HuH-7.5 (cell line): ENCODE results near the gene DMWD.

Experiments used
- DNase-seq: peaks from one replicate; pipeline ENCODE4 v3.0.0; 2011; ENCODE audit warnings: low spot score

The DMWD gene

GRCh38 chr19:45785781-45786532 lies 6.7 kb downstream of the DMWD start:
- no peak for DNase-seq

GRCh38 chr19:45785097-45785496 lies 7.5 kb downstream of the DMWD start:
- DNase-seq: no peak

DNA sequence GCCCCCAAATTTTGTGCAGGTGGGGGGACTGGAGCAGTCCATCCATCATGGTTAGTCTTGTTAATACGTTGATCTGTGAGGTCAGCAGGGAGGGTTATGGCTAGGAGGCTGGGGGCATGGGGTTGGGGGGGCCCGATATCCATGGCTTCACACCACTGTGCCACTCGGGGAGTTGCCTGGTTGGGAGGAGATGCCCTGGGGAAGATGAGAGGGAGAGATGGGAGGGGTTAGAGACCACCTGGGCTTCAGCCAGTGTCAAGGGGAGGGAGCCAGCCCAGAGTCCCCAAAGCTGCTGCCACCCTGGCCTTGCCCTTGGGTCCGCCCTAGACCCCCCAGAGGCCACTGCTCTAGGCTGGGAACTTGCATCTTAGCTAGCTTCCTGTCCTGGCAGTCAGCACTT lies 8.5 kb downstream of the DMWD start:
- no peak for DNase-seq

DNA sequence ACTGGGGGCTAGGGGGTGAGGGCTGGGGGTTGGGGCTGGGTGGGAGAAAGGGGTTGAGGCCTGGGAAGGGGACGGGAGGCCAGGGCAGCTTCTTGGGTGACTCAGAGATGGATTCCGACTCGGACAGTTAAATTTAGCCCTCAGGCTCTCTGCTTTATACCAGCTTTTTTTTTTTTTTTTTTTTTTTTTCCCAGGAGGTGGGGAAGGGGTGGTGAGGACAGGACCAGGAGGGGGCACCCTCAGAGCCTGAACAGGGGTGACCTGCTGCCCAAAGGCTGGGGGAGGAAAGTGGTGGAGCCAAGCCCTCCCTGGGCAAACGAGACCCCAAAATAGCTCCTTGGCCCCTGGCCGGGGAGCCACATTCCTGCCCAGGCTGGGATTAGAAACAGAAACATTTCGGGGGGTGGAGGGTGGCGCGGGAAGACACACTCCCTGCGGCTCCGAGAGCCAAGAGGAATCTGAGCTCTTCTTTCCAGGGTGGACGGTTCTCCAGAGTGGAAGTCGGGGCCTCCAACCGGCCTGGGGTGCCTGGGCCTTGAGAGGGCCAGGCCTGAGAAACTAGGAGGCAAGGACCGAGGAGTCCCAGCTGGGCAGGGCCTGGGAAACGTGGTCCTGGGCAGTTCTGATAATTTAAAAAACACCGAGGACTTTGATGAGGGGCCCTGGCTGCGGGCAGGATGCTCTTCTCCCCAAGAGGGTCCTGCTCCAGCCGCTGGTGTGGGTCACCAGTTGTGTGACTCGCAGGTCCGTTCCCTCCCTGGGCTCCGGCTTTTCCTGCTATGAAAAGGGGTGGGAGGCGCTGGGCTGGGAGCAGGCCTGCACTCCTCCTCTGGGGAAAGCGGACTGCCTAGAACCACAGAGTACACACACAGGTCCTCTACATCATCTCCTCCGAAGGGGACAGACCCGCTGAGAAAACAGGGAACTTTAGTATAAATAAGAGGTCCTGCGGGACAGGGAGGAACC lies 9.5 kb downstream of the DMWD start:
- no peak for DNase-seq

GRCh38 chr19:45782162-45782691 lies 10.4 kb downstream of the DMWD start, which contains the start of gene DMPK:
DMPK (minus strand) TSS chr19:45782490; CDS start chr19:45782352, 138 bp downstream.
- DNase-seq: no peak

GRCh38 chr19:45781214-45782161 lies 11.2 kb downstream of the DMWD start:
- DNase-seq: no peak

- DNase-seq: no peak
Observed at GRCh38 chr19:45780448-45781213, 12.0 kb downstream of the DMWD start.

DNA sequence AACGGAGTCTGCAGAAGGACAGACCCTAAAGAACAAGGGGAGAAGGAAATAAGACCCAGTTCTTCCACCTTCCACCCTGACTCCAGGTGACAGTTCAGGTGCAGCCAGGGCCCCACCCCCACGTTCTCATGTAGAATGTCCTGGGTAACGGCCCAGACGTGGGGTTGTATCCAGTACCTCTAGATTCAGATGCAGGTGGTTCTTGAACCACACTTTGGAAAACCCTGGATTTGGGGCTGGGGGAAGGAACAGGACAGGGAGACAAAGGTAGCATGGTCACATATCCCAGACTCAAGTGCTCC lies 12.5 kb downstream of the DMWD start:
- DNase-seq: no peak

DNA sequence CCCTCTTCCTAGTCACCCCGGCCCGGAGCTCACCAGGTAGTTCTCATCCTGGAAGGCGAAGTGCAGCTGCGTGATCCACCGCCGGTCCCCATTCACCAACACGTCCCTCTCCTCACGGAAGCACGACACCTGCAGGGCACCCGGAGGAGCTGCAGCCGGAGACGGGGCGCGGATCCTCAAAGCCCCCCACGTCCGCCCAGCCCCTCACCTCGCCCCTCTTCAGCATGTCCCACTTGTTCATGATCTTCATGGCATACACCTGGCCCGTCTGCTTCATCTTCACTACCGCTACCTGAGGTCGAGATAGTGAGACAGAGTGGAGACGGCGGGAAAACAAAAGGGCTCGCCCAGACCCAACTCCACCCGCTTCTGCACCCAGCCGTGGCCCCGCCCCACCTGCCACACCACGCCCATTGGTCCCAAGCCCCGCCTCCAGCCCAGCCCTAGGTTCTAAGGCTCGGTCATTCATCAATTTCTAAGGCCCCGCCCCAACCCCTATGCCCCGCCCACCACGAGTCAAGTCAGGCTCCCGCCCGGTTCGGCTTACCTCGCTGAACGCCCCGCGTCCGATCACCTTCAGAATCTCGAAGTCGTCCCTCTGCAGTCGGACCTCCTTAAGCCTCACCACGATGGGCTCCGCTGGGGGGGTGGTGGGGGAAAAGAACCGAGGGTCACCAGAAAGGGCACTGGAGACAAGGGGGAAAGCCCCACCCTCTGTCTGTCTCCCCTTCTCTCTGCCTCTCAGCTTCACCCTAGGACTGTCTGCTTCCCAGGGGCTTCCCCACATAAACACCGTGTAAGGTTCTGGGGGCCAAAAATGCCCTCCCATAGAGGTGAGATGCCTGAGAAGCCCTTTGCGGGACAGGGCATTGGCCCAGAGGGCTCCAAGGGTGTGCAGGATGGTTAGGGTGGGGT lies 13.2 kb downstream of the DMWD start:
- DNase-seq: peak; percentile 96

DNA sequence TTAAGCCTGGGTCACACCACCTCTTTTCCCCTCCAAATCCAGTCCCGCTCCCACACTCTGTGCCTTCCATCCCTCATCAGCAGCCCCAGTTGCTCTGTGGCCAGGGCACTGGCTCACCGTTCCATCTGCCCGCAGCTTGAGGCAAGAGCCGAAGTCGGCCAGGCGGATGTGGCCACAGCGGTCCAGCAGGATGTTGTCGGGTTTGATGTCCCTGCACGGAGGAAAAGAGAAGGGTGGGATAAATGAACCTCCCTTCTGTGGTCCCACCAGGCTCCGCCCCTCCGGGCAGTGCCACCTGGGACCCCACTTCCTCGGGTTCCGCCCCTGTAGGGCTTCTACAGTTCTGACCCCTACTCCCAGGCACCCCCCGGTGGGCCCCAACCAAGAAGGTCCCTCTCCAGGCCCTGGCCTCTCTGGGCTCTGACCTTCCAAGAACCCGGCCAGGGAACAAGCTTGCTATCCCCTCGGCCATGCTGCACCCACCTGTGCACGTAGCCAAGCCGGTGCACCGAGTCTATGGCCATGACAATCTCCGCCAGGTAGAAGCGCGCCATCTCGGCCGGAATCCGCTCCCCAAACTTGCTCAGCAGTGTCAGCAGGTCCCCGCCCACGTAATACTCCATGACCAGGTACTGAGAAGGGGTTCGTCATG lies 14.5 kb downstream of the DMWD start:
- DNase-seq: no peak

DNA sequence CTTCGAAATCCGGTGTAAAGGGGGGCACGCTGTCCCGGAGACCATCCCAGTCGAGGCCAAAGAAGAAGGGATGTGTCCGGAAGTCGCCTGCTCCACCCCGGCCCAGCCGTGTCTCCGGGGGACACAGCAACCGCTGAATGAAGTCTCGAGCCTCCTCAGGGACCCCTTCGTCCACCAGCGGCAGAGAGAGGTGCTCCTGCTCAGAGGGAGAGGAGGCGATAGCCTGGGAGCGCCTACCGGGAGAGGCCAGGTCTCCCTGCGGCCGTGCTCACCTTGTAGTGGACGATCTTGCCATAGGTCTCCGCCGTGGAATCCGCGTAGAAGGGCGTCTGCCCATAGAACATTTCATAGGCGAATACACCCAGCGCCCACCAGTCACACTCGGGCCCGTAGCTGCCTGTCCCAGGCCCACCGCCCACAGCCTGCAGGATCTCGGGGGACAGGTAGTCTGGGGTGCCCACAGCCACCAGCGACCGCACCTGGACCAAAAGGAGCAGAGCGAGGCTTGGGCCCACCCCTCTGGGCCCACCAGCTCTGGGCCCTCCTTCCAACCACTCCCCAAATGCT lies 15.2 kb downstream of the DMWD start:
- no peak for DNase-seq

- no peak for DNase-seq
Observed at GRCh38 chr19:45774765-45775164, 17.9 kb downstream of the DMWD start.

GRCh38 chr19:45773384-45773783 lies 19.3 kb downstream of the DMWD start:
- no peak for DNase-seq

DNA sequence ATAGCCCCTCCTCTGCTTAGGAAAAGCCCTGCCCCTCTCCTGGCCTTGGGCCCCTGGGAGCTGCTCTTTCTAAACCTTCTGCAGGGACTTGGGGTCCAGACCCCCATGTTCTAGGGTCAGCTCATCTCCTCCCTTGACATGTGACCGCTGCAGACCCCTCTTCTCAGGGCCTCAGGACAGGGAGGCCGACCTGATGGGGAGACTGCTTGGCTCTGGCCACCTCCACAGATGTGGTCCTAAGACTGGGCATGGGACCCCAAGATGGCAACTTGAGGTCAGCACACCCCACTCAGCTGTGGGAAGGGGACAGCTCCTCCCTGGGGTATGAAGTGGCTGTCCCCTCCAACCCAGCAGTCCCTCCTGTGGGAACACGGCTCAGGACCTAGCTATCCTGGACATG lies 19.7 kb downstream of the DMWD start:
- DNase-seq: no peak

GRCh38 chr19:45772130-45772840 lies 20.4 kb downstream of the DMWD start:
- DNase-seq: no peak

- DNase-seq: no peak
Observed at GRCh38 chr19:45771311-45771933, 21.2 kb downstream of the DMWD start.

DNA sequence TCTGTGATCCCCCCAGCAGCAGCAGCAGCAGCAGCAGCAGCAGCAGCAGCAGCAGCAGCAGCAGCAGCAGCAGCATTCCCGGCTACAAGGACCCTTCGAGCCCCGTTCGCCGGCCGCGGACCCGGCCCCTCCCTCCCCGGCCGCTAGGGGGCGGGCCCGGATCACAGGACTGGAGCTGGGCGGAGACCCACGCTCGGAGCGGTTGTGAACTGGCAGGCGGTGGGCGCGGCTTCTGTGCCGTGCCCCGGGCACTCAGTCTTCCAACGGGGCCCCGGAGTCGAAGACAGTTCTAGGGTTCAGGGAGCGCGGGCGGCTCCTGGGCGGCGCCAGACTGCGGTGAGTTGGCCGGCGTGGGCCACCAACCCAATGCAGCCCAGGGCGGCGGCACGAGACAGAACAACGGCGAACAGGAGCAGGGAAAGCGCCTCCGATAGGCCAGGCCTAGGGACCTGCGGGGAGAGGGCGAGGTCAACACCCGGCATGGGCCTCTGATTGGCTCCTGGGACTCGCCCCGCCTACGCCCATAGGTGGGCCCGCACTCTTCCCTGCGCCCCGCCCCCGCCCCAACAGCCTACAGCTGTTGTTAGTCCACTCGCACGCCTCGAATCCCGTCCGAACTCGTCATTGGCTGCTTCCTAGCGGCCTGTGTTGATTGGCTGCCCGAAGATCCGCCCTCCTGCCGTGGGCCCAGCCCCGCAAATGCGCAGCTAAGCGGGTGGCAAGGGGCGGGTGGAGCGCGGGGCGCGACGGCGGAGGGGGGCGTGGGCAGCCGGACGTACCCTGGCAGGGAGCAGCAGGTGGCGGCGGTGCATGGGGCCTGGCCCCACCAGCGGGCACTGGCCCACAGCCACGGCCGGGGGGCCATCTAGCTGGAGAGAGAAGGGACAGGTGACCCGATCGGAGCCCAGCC lies 22.2 kb downstream of the DMWD start:
- peak; percentile 99 for DNase-seq
